Measurements from ENCODE around the gene TIGD7.
"Not testable (repeated sequence)": the region's sequence is repeated elsewhere in the genome, so short reads cannot be mapped to it uniquely, and the experiment has no call there.

The TIGD7 gene

GRCh38 chr16:3282103-3282729, 23.0 kb downstream of the TIGD7 start:
- no peak for FAIRE-seq

- FAIRE-seq: no peak
Measured at GRCh38 chr16:3281222-3281820, 23.9 kb downstream of the TIGD7 start.

- FAIRE-seq: no peak
Measured at GRCh38 chr16:3276679-3277078, 28.6 kb downstream of the TIGD7 start.

GRCh38 chr16:3274947-3275346, 30.3 kb downstream of the TIGD7 start:
- no peak for FAIRE-seq

- no peak for FAIRE-seq
Measured at GRCh38 chr16:3274490-3274889, 30.7 kb downstream of the TIGD7 start.

- not testable (repeated sequence) for FAIRE-seq
Measured at GRCh38 chr16:3271281-3271680, 33.9 kb downstream of the TIGD7 start.

GRCh38 chr16:3270718-3271117, 34.5 kb downstream of the TIGD7 start:
- FAIRE-seq: not testable (repeated sequence)

GRCh38 chr16:3268294-3268693, 36.9 kb downstream of the TIGD7 start:
- FAIRE-seq: no peak

GRCh38 chr16:3266873-3267537, 38.2 kb downstream of the TIGD7 start:
- FAIRE-seq: no peak

- peak; percentile 86 for FAIRE-seq
Measured at GRCh38 chr16:3264137-3265036, 40.8 kb downstream of the TIGD7 start.

- no peak for FAIRE-seq
Measured at GRCh38 chr16:3262517-3262916, 42.7 kb downstream of the TIGD7 start.

GRCh38 chr16:3259836-3260235, 45.4 kb downstream of the TIGD7 start:
- no peak for FAIRE-seq

- no peak for FAIRE-seq
Measured at GRCh38 chr16:3256866-3257465, 48.3 kb downstream of the TIGD7 start.

- FAIRE-seq: no peak
Measured at GRCh38 chr16:3256146-3256865, 48.9 kb downstream of the TIGD7 start, which contains the start of gene MEFV. MEFV (minus strand) TSS chr16:3256633; CDS start chr16:3256587, 46 bp downstream.

- no peak for FAIRE-seq
Measured at GRCh38 chr16:3254309-3254708, 50.9 kb downstream of the TIGD7 start.

GRCh38 chr16:3252967-3253366, 52.3 kb downstream of the TIGD7 start:
- no peak for FAIRE-seq

- no peak for FAIRE-seq
Measured at GRCh38 chr16:3249451-3249850, 55.8 kb downstream of the TIGD7 start.

GRCh38 chr16:3249020-3249419, 56.2 kb downstream of the TIGD7 start:
- no peak for FAIRE-seq
